HK-2 (cell line): ENCODE data around the gene SH3RF3.

ENCODE experiments used
- DNase-seq: peaks from one replicate; pipeline ENCODE4 v3.0.0-alpha.2; 2018; ENCODE audit not compliant: unreplicated experiment

Gene SH3RF3

DNA sequence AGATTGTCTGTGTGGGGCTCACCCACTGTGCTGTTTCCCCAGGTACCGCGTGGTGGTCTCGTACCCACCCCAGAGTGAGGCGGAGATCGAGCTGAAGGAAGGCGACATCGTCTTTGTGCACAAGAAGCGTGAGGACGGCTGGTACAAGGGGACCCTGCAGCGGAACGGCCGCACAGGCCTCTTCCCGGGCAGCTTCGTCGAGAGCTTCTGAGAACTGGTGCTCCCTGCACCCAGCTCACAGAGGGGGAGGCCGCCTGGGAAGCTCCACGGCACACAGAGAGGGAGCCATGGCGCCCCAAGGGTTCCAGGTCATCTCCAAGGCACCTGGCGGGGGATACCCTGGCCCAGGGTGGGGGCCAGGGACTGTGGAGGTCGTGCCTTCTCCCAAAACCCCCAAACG lies 372.5 kb downstream of the SH3RF3 start:
- DNase-seq = no peak

DNA sequence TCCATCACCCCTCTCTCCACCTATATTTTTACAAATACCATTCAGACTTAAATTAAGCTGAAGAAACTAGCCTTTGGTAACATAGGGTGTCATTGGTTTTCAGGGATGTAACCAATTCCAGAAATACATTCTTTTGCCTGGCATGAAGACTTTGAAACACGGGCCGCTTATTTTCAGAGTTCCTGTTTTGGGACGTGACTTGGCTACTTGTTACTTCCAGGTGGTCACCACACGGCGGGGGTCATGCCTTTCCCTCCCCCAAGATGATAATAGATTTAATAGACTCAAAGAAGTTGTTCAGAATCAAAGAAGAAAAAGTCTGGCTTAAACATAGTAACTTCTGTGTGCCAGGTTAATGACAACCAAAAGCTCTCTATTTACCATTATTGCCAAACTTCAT lies 374.2 kb downstream of the SH3RF3 start:
- DNase-seq = no peak

- no peak for DNase-seq
Measured at GRCh38 chr2:109507217-109507616, 378.2 kb downstream of the SH3RF3 start.

GRCh38 chr2:109507828-109508227 lies 378.8 kb downstream of the SH3RF3 start:
- no peak for DNase-seq

DNA sequence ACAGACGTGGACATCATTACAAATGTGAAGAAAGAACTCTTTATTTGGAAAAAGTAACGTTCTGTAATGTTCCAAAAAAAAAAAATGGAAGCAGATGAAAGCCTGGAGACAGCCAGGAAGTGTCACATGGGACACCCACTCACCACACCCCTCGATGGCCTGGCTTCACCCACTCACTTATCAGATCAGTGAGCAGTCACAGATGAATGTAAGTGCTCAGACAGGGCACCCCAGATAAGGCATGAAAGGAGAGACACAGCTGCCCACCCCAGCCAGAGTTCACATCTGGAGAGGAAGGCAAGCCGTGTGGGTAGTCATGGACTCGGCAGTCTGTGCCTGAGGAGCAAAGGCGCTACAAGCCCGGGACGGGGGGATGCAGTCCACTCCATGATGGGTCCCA lies 379.6 kb downstream of the SH3RF3 start:
- DNase-seq = no peak

DNA sequence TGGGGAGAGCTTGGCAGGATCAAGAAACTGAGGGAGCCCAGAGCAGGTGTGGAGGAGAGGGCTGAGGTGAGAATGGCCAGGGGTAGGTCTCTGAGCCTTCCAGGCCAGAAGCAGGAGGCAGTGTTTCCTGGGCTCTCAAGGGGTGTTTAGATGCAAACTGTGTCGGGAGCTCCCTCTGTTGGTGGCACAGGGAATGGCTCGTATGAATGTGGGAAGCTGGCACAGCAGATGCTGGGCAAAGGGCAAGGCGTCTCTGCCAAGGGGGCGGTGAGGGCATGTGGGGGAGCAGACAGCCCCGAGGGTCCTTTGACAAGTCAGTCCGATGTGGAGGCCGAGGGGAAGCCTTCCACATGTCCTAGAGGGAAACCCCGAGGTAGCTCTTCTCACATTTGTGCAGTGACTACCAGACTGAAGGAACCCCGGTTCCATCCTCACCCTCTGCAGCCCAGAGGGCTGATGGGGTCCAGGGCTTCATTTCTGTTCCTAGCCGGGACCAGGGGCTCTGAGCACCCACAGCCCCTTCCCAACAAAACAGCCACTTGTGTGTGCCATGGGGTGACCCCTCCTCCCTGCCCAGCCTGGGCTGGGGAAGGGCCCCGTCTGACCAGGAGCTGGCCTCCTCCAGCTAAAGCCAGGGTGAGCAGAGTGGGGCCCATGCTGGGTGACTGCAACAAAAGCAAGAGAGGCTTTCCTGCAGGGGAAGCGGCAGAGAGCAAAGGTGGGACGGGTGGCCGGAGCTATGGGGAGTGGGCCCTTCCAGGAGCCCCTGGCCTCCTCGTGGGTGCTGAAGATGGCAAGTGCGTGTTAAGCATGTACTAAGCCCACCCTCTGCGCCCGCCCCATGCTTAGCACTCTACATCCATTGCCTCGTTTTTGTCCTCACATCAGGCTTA lies 381.4 kb downstream of the SH3RF3 start:
- DNase-seq = peak; percentile 77

- DNase-seq = no peak
Measured at GRCh38 chr2:109511168-109511567, 382.2 kb downstream of the SH3RF3 start.

- DNase-seq = no peak
Measured at GRCh38 chr2:109512076-109512475, 383.1 kb downstream of the SH3RF3 start.

DNA sequence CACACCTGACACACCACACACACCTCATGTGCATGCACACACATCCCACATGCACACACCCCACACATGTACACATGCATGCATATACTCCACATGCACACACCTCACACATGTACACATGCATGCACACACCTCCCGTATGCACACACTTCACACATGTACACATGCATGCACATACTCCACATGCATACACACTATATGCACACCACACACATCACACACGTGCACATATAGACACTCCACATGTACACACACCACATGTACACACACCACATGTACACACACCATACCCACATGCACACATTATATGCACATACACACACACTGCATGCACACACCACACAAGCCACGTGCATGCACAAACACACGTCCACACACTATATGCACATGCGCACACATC lies 384.2 kb downstream of the SH3RF3 start:
- no peak for DNase-seq

DNA sequence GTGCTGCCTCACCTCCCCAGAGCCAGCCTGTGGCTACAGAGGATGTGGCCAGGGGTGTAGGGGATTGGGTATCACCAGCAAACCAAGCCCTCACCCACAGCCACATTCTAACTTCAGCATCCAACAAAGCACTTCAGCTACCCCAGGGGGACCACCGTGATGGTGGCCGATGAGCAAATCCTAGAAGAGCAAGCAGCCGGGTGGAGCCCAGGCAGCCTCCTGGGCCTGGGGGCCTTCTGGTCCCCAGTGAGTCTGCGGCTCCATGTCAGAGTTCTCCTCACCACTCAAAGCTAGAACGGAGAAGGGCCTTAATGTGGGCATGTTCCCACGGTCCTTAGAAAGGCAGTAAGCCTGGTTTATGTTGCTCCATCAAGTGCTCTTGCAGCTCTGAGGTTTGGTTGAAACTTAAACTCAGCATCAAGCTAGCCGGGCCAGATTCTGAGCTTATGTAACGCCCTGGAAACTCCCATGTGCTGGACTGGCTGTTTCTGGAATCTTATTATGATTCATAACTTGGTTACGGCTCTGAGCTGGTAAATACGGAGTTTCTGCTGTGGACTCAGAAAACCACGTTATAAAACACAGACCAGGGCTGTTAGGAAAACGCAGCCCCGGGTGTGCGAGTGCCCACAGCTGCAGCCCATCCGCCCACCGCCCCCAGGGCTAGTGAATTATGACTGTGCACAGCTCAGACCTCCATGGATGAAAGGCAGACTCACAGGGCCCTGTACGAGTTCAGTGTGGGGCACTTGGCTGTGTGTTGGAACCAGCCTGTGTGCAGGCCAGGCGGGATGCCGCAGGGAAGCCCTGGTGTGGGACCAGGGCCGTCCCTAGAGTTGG lies 385.0 kb downstream of the SH3RF3 start:
- DNase-seq = peak; percentile 16

DNA sequence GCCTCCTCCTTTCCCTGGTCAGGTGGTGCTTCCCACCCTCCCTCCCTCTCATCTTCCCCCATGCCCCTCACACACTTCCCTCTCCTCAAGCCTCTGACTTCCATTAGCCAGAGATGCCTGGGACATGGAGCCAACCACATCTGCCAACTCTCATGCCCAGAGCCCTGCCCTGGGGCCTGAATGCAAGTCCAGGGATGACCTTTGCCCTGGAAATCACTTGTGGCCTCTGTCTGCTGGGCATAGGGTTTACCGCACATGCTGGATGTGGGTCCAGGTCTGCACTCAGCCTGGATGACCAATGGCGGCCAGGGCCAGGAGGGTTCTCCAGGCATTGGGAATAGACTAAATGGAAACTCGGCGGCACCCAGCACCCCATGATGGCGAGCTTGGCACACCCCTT lies 385.9 kb downstream of the SH3RF3 start:
- DNase-seq = no peak

GRCh38 chr2:109516445-109517117 lies 387.6 kb downstream of the SH3RF3 start:
- peak; percentile 68 for DNase-seq

DNA sequence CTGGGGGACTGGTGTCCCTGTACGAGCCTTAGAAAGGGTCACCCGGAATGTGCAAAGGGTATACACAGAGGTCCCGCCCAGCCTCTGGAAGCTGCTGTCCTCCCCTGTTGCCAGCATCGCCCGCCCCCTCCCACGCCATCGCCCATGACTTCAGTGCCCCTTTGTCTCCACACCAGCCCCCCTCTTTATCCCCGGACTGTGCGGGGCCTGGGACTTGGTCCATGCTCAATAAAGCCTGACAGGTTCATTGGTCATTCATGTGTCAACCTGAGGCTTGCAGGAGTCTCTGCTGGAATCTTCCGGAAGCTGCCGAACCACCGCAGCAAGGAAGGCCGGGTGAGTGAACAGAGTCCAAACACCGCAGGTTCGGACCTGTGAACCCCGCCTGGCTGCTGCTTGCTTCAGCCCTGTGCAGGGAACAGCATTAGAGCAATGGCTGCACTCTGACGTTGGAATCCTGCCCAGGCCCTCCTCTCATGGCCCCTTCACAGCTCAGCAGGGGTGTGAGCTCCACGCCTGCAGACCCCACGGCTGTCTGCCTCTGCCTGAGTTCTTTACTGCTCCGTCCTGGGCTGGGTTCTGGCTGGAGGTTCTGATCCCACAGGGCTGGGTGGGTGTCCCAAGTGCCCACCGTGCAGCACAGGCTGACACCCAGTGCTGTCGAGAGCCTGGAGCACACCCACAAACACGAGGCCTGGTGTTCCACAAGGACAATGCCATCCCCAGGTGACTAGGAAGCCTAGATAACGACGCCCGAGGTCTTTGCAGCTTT lies 388.3 kb downstream of the SH3RF3 start:
- DNase-seq = no peak

- no peak for DNase-seq
Measured at GRCh38 chr2:109519513-109519912, 390.5 kb downstream of the SH3RF3 start.

DNA sequence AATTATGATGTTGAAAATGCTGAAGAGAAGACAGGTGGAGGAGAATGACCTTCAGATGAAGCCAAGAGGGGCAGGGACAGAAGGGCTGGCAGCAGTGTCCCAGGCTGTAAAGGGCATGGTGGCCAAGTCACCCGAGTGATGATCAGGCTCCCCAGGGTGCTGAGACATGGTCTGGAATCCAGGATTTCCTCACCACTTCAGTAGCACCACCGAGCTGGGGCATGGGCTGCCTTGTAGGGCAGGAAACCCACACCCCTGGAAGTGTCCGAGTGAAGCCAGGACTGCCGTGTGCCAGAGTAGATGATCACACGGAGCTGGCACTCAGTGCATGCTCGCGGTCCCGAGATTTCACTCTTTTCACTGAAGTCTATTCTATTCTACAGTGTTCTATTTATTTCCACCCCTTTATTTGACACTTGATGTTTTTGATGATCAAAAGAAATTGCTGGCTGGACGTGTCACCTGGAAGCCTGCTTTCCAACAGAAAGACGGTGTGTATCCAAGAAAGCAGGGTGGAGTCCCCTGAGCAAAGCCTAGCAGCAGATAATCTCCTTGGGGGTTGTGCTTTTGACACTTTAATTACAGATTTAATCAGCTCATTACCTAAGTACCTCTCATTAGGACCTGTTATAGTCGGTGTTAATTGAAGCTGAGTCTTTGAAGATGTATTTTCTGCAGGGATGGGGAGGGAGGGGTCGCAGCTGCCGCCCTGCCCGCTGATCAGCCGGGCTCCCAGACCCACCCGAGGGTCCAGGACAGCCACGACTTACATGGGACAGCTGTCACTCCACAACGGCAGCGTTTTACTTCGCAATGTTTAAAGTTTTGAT lies 392.4 kb downstream of the SH3RF3 start:
- no peak for DNase-seq

GRCh38 chr2:109522063-109522374 lies 393.0 kb downstream of the SH3RF3 start:
- DNase-seq = no peak

GRCh38 chr2:109523121-109523520 lies 394.1 kb downstream of the SH3RF3 start:
- no peak for DNase-seq

GRCh38 chr2:109523536-109524361 lies 394.7 kb downstream of the SH3RF3 start:
- no peak for DNase-seq

DNA sequence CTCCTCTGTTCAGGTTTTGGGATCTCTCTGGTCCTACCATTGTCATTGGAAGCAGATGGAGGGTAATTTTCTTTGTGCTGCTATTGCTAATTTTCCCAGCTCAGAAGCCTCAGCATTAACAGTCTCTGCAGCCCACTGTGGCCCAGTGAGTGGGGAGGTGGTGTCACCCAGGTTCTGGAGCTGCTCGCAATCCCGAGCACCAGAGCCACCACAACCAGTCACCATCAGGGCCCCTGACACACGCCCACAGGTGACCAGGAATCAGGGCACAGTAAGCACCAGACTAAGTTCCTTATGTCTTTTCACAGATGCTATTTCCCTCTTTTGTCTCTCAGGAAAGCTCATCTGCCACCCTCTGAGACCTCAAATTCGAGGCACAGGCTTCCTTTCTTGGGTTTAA lies 396.8 kb downstream of the SH3RF3 start:
- no peak for DNase-seq

- no peak for DNase-seq
Measured at GRCh38 chr2:109526442-109526970, 397.5 kb downstream of the SH3RF3 start.
